Measurements from ENCODE around the gene NEK6.

The NEK6 gene

GRCh38 chr9:124354346-124355038, 96.7 kb downstream of the NEK6 start:
- no peak for DNase-seq (ENCODE audit: low read depth)

GRCh38 chr9:124355039-124355940, 97.5 kb downstream of the NEK6 start:
- DNase-seq (ENCODE audit: low read depth): no peak

- DNase-seq (ENCODE audit: low read depth): no peak
These were observed 98.4 kb downstream of the NEK6 start for GRCh38 chr9:124355941-124356744.

GRCh38 chr9:124356745-124357390, 99.1 kb downstream of the NEK6 start:
- DNase-seq (ENCODE audit: low read depth): no peak

GRCh38 chr9:124357721-124358361, 100.1 kb downstream of the NEK6 start:
- DNase-seq (ENCODE audit: low read depth): no peak

- DNase-seq (ENCODE audit: low read depth): no peak
These were observed 100.9 kb downstream of the NEK6 start for GRCh38 chr9:124358631-124359030.

- DNase-seq (ENCODE audit: low read depth): no peak
These were observed 101.7 kb downstream of the NEK6 start for GRCh38 chr9:124359426-124359825.

- DNase-seq (ENCODE audit: low read depth): no peak
These were observed 102.3 kb downstream of the NEK6 start for GRCh38 chr9:124359855-124360678.

- DNase-seq (ENCODE audit: low read depth): no peak
These were observed 103.4 kb downstream of the NEK6 start for GRCh38 chr9:124361128-124361527.

- no peak for DNase-seq (ENCODE audit: low read depth)
These were observed 105.8 kb downstream of the NEK6 start for GRCh38 chr9:124363326-124364096.

- no peak for DNase-seq (ENCODE audit: low read depth)
These were observed 106.4 kb downstream of the NEK6 start for GRCh38 chr9:124364141-124364540.

- DNase-seq (ENCODE audit: low read depth): no peak
These were observed 107.3 kb downstream of the NEK6 start for GRCh38 chr9:124365036-124365435.

- DNase-seq (ENCODE audit: low read depth): peak; percentile 62
These were observed 108.9 kb downstream of the NEK6 start for GRCh38 chr9:124366476-124367220.

- no peak for DNase-seq (ENCODE audit: low read depth)
These were observed 110.9 kb downstream of the NEK6 start for GRCh38 chr9:124368692-124369091.

- DNase-seq (ENCODE audit: low read depth): no peak
These were observed 111.6 kb downstream of the NEK6 start for GRCh38 chr9:124369231-124369797.

- DNase-seq (ENCODE audit: low read depth): peak; percentile 29
These were observed 113.3 kb downstream of the NEK6 start for GRCh38 chr9:124370896-124371582.

GRCh38 chr9:124372038-124372437, 114.3 kb downstream of the NEK6 start:
- no peak for DNase-seq (ENCODE audit: low read depth)

- DNase-seq (ENCODE audit: low read depth): no peak
These were observed 115.6 kb downstream of the NEK6 start for GRCh38 chr9:124373386-124373785.

Data from ELR (cell line).